GM18526 (cell line): Measurements from ENCODE around the gene PML.

ENCODE experiments used
- POLR2A ChIP-seq: IDR thresholded peaks from 3 replicates; pipeline ENCODE4 v1.6.1; 2011; ENCODE audit not compliant: insufficient read length; ENCODE audit errors: extremely low read depth

The PML gene

DNA sequence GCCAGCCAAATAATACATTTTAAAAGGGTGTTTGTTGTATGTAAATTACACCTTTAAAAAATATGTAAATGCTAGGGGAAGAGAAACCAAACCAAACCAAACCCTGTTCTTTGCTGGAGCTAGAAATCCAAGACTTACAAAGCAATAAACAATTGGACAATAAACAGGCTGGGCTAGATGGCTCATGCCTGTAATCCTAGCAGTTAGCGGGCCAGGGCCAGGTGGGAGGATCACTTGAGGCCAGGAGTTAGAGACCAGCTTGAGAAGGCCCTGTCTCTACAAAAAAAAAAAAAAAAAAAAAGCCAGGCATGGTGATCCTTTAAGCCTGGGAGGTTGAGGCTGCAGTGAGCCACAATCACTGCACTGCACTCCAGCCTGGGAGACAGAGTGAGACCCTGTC, 14.9 kb upstream of the PML start:
- no peak for TF ChIP-seq POLR2A

DNA sequence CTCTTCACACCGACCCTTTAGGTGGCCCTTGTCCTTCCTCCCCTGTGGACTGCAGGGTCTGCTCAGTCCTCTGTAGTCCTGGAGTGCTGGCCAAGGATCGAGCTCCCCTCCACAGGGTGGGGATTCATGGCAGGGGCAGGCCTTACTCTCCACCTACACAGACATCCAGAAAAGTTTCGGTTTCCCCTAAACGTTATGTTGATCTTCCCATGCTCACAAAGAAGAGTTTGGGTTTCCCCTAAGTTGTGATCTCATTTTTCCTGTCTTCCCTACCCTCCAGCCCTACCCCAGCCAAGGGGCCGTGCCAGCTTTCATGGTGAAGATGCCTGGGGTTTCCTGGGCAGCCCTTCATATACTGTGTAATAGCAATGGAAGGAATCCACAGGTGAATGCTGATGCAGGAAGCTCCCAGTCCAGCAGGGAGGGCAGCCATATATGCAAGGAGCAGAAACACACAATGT, 12.7 kb upstream of the PML start:
- TF ChIP-seq POLR2A: no peak

DNA sequence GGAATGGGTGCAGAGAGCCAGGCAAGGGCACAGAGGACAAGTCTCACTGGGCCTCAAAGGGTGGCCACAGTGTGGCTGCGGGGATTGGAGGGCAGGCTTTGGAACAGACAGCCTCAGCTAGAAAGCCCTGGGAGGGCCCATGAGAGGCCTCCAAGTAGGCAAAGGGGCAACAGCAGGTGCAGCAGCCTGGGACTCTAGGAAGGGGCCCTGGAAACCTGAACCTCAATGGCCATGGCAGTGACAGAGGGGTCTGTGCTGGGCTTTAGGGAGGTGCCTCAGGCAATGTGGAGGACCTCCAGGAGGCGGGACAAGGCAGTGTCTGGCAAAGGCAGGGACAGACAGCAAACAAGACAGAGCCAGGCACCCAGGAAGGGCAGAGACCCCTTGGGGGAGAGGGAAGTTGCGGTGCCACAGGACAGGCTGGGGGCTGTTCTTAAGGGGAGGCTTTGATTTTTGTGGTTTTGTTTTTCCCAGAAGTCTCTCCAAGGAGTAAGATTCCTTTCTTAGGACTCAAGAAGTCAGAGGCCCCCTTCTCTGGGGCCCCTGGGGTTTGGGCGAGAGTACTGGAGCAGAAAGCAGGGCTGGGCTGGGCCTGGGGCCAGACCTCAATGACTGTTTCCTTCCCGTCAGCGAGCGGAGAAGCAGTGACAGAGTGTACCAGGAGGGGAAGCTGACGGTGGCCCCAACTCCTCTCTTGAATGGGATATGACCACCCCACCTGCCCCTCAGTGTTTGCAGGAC, 12.1 kb upstream of the PML start:
- TF ChIP-seq POLR2A: peak; percentile 31

DNA sequence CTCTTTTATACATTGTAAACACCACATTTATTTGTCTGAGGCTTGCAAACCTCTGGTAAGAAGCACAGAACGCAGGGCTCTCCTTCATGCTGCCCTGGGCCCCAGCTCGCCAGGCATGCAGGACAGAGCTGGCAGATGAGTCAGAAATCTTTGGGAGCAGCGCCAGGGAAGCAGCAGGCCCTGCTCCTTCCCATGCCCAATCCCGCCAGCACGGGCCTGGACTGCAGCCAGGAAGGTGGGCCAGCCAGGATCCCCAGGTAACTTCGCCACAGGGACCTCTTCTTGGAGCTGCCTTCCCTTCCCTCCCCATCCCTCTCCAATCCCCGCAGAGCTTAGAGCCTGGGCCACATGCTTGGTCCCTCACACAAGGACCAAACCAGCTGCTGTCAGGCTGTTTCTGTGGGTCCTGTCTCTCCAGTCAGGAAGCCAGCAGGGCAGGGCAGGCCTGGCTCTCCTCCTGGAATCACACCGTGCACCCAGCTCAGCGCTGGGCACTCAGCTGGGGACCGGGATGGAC, 11.2 kb upstream of the PML start:
- TF ChIP-seq POLR2A: no peak

DNA sequence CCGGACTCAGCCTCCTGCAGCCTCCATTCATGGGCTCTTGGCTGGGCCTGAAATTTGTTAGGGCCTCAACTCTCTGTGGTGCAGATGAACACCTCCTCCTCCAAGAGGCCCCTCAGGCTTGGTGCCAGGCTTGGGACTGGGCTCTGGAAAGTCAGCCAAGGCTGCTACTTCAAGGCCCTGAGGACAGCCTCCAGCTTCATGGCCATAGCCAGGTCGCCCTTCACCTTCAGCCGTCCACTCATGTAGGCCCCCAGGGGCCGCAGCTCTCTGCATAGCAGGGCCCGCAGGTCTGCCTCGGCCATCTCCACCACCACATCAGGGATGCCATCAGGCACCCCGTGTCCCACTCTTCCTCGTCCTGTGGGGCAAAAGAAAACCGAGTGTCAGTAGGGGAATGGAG, 10.7 kb upstream of the PML start:
- TF ChIP-seq POLR2A: no peak

DNA sequence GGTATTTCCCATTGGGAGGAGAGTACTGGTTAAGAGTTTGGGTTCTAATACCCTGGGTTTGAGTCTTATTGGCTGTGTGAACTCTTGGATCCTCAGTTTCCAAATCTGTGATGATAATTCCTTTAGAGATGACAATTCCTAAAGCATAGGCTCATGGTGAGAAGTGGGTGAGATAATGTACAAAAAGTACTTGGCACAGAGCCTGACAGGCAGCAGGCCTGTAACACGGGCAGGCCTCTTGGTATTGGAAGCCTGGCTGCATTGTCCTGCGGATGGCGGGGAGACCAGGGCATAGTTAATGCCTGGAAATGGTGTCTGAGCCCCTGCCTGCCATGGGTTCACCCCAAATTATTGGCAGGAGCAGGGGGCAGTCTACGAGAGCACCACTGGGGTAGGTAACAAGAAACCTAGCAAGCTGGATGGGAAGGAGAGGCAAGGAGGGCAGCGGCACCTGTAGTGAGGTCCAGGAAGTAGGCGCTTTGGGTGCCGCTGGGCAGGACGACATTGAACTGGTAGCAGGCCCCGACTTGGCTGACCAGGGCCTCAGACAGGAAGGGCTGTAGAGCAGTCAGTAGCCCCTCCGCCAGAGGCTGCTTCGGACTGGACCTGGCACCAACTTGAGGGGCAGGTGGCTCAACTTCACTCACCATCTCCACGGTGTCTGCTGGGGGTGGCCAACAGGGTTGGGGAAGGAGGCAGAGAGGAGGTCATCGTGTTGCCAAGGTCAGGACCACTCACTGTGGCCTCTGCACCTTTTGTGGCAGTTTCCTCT, 10.1 kb upstream of the PML start:
- TF ChIP-seq POLR2A: no peak

DNA sequence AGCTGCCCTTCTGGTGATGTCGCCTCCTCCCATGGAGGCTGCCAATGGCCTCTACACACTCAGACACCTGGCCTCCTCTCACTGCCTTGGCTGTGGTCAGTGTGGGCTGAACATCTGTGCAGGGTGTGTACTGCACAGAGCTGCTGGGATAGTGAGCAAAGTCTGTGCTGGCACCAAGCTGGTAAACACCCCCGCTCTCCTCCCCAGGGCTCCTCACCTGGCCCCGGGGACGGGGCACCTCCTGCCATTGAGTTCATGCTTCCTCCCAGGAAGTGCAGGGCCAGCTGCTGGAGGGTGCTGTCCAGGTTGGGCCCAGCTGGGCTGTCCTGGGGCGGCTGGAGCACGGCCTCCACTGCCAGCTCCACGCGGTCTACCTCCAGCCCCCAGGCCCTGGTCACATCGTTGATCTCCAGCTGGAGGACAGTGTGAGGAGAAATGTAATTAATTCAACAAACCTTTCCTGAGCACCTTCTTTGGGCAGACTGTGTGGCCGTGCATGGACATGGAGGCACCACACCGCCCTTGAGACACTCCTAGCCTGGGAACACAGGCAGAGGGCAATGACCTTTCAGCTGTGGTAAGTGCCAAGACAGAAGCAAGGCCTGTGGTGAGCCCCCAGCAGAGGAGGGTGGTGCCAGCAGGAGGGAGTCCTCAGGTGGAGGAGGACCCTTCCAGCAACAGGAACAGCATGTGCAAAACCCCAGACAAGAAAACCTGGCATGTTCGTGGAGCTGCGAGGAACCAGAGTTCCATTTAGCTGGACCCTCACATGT, 9.2 kb upstream of the PML start:
- no peak for TF ChIP-seq POLR2A

DNA sequence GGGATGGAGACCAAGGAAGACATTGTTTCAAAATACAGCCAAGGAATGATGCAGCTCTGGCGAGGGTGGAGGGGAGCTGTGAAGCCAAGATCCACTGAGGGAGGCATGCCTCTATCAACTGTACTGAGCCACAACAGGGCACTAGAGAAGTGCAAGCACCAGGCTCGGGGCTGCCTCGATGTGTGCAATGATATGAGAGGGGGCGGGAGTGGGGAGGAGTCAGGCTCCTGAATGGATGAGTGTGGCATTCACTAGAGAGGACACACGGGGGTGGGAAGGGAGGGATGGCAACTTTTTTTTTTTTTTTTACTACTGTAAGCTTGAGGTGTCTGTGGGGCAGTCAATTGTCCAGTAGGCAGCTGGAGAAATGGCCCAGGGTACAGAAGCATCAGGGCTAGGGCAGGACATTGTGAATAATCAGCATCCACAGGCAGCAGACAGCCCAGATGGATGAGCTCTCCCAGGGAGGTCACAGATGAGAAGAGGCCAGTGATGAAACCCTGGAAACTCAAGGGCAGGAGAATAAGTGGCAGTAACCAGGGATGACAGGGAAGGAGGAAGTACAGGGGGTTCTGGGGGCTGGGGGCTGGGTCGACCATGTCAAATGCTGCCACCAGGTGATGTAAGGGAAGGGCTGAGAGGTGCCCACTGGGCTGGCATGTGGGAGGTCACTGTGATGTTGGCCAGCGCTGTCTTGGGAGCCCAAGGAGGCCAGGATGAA, 8.3 kb upstream of the PML start:
- TF ChIP-seq POLR2A: no peak

DNA sequence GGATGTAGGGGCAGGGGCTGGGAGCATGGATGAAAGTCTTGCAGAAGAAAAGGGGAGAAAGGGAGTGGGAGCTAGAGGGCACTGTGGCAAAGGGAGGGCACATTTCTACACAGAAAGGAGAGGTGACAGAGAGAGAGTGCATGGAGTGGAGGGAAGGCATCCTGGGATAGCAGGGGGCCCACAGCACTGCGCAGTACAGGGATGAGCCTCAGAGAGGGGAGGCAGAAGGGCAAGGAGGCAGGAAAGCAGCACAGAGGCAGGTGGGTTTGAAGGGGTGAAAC, 7.8 kb upstream of the PML start:
- TF ChIP-seq POLR2A: no peak

DNA sequence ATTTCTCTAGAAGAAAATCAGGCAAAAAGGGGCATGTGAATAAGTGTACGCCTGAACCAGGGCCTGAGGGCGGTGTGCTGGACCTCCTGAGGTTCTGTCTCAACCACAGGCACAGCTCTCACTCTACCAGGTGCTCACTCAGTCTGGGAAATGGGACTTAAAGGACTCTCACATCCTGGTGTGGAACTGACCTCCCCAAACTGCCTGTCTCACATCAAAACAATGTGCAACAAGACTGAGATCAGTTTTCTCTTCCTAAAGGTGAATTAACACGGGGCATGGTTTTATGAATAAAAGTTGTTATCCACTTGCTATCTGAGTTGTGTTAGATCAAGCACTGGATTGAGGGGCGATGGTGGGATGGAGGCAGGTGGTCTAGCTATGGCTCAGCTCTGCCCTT, 7.3 kb upstream of the PML start:
- TF ChIP-seq POLR2A: no peak

DNA sequence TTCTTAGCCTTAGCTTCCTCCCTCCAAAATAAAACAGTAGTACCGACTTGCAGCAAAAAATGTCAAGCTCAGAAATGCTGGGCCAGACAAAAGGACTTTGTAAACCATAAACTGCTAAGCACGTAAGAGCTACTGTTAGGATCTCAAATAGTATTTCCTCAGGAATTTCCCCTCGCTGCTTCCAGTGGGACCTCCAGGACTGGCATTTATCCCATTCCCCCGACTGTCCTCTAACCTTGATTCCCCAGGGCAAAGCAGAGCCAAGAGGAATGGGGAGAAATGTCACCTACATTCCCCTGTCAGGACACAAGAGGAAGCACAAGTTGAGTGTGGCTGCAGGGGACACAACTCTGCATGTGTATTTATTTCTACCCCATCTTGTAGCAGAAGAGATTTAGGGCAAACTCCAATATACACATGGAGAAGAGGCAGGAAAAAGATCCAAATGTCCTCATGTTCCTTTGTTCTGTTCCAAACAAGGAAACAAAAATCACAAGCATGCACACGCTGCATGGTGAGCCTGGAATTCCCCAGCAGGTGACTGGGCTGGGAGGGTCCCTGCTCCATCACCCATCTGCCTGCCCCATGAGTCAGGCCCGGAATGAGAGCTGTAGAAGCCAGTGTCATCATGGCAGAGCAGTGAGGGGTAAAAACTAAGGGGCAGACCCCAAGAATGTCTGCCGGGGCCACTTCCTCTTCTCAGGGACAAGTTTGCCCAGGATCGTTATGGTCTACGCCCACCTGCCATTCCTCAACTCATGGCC, 6.7 kb upstream of the PML start:
- TF ChIP-seq POLR2A: peak; percentile 13

DNA sequence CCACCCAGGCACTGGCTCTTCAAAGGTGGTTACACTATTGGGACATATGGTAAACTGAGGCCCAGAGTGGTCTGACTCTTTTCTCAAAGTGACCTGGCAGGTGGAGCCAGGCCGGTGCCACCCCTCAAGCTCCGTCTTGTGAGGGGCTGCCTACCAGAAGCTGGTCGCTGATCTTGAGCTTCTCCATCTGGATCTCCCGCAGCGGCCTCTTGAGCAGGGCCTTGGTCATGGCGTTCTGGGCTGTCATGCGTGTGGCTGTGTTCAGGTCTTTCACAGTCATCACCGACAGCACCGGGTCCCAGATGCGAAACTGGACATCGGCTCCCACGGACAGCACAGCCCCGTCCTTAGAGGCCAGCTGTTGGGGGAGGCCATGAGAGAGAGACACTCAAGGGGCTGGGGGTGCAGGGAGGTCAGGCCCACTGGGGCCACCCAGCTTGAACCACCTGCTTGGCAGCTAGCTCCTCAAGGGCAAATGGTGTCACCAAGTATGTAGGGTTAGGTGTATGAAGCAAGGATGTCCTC, 6.0 kb upstream of the PML start:
- no peak for TF ChIP-seq POLR2A

DNA sequence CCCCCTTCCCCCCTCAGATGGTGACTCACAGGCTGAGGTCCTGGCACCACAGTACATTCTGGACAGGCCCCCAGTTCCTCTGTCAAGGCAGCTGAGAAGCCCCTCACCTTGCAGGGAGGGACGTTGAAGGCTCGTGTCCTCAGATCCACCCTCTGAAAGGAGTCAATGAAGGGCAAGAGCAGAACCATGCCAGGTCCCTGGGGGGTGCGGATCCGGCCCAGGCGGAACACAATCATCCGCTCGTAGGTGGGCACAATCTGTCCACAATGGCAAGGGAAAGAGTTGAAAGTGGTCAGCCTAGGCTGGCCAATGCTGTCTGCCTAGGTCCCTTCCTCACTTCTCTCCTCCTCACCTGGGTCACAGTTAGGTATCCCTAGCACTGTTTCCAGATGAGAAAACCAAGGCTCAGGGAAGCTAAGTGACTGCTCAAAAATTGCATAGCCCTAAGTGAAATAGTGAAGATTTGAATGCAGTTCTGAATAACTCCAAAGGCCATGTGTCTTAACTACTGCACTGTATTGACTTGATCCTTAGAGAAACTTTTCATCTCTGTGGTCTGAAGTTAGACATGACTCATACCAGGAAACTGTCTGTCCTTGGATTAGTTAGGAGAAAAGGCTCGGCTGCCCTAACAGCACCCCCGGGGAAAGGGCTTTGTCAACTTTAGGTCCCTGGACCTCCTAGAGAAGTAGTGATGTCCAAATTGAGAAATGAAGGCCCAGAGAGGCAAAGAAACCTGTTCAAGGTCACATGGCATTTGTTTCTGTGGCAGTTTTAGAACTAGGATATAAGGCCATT, 5.3 kb upstream of the PML start:
- TF ChIP-seq POLR2A: no peak
